ENCODE results near the gene POLR3K. TPM values are rescaled to one million over a fixed set of nuclear protein-coding genes. Genes with fewer than 3 reads are reported as not detected.
"Not testable (repeated sequence)": the region's sequence is repeated elsewhere in the genome, so short reads cannot be mapped to it uniquely, and the experiment has no call there.

POLR3K gene
- total RNA-seq, 1 donor from 2014 or later, result 88.9 TPM

GRCh38 chr16:54237-54581, 801 bp upstream of the POLR3K start:
- intact Hi-C loops (cut with micrococcal nuclease), result no loop called here
- Mint-ChIP-seq H3K36me3 (ENCODE audit: low read depth) (peaks cover 42% of the 10 kb centered on the region), H3K27ac (no peak overlapping the region), H3K4me3 (peak overlapping the region; percentile 98), H3K27me3 (no peaks in the 10 kb centered on the region), H3K4me1 (peaks cover 19% of the 10 kb centered on the region), H3K9me3 (no peaks in the 10 kb centered on the region)
- DNase-seq, result no peak

- Mint-ChIP-seq H3K9me3 (no peaks in the 10 kb centered on the region), H3K4me3 (peak overlapping the region; percentile 98), H3K27ac (no peak overlapping the region), H3K27me3 (no peaks in the 10 kb centered on the region), H3K4me1 (peaks cover 26% of the 10 kb centered on the region), H3K36me3 (ENCODE audit: low read depth) (peaks cover 45% of the 10 kb centered on the region)
- no peak for DNase-seq
- intact Hi-C loops (cut with micrococcal nuclease), result no loop called here
Observed at GRCh38 chr16:50769-51591, 2.4 kb downstream of the POLR3K start.

- Mint-ChIP-seq H3K36me3 (ENCODE audit: low read depth) (peaks cover 70% of the 10 kb centered on the region), H3K4me3 (no peak overlapping the region), H3K27me3 (no peaks in the 10 kb centered on the region), H3K4me1 (peaks cover 34% of the 10 kb centered on the region), H3K9me3 (no peaks in the 10 kb centered on the region), H3K27ac (peak overlapping the region; percentile 56)
- DNase-seq, result no peak
- intact Hi-C loops (cut with micrococcal nuclease), result no loop called here
Observed at GRCh38 chr16:47234-47633, 6.2 kb downstream of the POLR3K start.

GRCh38 chr16:46510-46909, 6.9 kb downstream of the POLR3K start:
- peaks cover 71% of the 10 kb centered on the region for H3K36me3 Mint-ChIP-seq (ENCODE audit: low read depth)
- peaks cover 38% of the 10 kb centered on the region for H3K4me1 Mint-ChIP-seq
- H3K4me3 Mint-ChIP-seq; H3K27me3 Mint-ChIP-seq; DNase-seq; H3K9me3 Mint-ChIP-seq; H3K27ac Mint-ChIP-seq; intact Hi-C loops (cut with micrococcal nuclease): not testable (repeated sequence)

GRCh38 chr16:45454-45853, 8.0 kb downstream of the POLR3K start:
- H3K9me3 Mint-ChIP-seq, result no peaks in the 10 kb centered on the region
- peaks cover 65% of the 10 kb centered on the region for H3K36me3 Mint-ChIP-seq (ENCODE audit: low read depth)
- intact Hi-C loops (cut with micrococcal nuclease), result no loop called here

GRCh38 chr16:44655-45054, 8.8 kb downstream of the POLR3K start:
- Mint-ChIP-seq H3K4me1 (peaks cover 31% of the 10 kb centered on the region), H3K4me3 (no peak overlapping the region), H3K27ac (no peak overlapping the region), H3K36me3 (ENCODE audit: low read depth) (peaks cover 60% of the 10 kb centered on the region), H3K9me3 (no peaks in the 10 kb centered on the region), H3K27me3 (no peaks in the 10 kb centered on the region)
- intact Hi-C loops (cut with micrococcal nuclease), result no loop called here
- no peak for DNase-seq

More at GRCh38 chr16:45454-45853, 8.0 kb downstream of the POLR3K start:
- H3K4me3 Mint-ChIP-seq, result no peak overlapping the region
- no peak overlapping the region for H3K27ac Mint-ChIP-seq
- no peaks in the 10 kb centered on the region for H3K27me3 Mint-ChIP-seq
- no peak for DNase-seq
- peaks cover 30% of the 10 kb centered on the region for H3K4me1 Mint-ChIP-seq

- Mint-ChIP-seq H3K4me3 (no peak overlapping the region), H3K27me3 (no peaks in the 10 kb centered on the region), H3K27ac (no peak overlapping the region), H3K9me3 (no peaks in the 10 kb centered on the region), H3K36me3 (ENCODE audit: low read depth) (peaks cover 62% of the 10 kb centered on the region), H3K4me1 (peaks cover 42% of the 10 kb centered on the region)
- intact Hi-C loops (cut with micrococcal nuclease), result no loop called here
- DNase-seq, result no peak
Observed at GRCh38 chr16:43294-43693, 10.1 kb downstream of the POLR3K start.

GRCh38 chr16:42691-43090, 10.7 kb downstream of the POLR3K start:
- Mint-ChIP-seq H3K9me3 (no peaks in the 10 kb centered on the region), H3K27me3 (no peaks in the 10 kb centered on the region), H3K4me1 (peaks cover 42% of the 10 kb centered on the region), H3K27ac (no peak overlapping the region), H3K4me3 (no peak overlapping the region), H3K36me3 (ENCODE audit: low read depth) (peaks cover 62% of the 10 kb centered on the region)
- intact Hi-C loops (cut with micrococcal nuclease), result no loop called here
- no peak for DNase-seq

GRCh38 chr16:42069-42457, 11.3 kb downstream of the POLR3K start:
- intact Hi-C loops (cut with micrococcal nuclease), result no loop called here
- H3K4me1 Mint-ChIP-seq, result peaks cover 39% of the 10 kb centered on the region
- H3K4me3 Mint-ChIP-seq, result no peak overlapping the region
- H3K27me3 Mint-ChIP-seq, result no peaks in the 10 kb centered on the region
- H3K36me3 Mint-ChIP-seq (ENCODE audit: low read depth), result peaks cover 57% of the 10 kb centered on the region
- H3K27ac Mint-ChIP-seq, result no peak overlapping the region
- no peak for DNase-seq
- no peaks in the 10 kb centered on the region for H3K9me3 Mint-ChIP-seq

- Mint-ChIP-seq H3K4me1 (peaks cover 38% of the 10 kb centered on the region), H3K4me3 (no peak overlapping the region), H3K27me3 (no peaks in the 10 kb centered on the region), H3K27ac (no peak overlapping the region), H3K9me3 (no peaks in the 10 kb centered on the region), H3K36me3 (ENCODE audit: low read depth) (peaks cover 56% of the 10 kb centered on the region)
- intact Hi-C loops (cut with micrococcal nuclease), result no loop called here
- DNase-seq, result no peak
Observed at GRCh38 chr16:41439-42068, 11.9 kb downstream of the POLR3K start.

- Mint-ChIP-seq H3K27me3 (no peaks in the 10 kb centered on the region), H3K4me1 (peaks cover 36% of the 10 kb centered on the region), H3K27ac (peak overlapping the region; percentile 26), H3K36me3 (ENCODE audit: low read depth) (peaks cover 42% of the 10 kb centered on the region), H3K4me3 (peak overlapping the region; percentile 12), H3K9me3 (no peaks in the 10 kb centered on the region)
- DNase-seq, result peak; percentile 86
- intact Hi-C loops (cut with micrococcal nuclease), result no loop called here
Observed at GRCh38 chr16:38941-39892, 14.2 kb downstream of the POLR3K start.

GRCh38 chr16:38206-38605, 15.2 kb downstream of the POLR3K start:
- H3K27ac Mint-ChIP-seq, result peak overlapping the region; percentile 43
- H3K9me3 Mint-ChIP-seq; intact Hi-C loops (cut with micrococcal nuclease); H3K4me3 Mint-ChIP-seq; DNase-seq; H3K27me3 Mint-ChIP-seq: not testable (repeated sequence)
- peaks cover 35% of the 10 kb centered on the region for H3K36me3 Mint-ChIP-seq (ENCODE audit: low read depth)
- peaks cover 31% of the 10 kb centered on the region for H3K4me1 Mint-ChIP-seq

- H3K27ac Mint-ChIP-seq, result no peak overlapping the region
- H3K36me3 Mint-ChIP-seq (ENCODE audit: low read depth), result peaks cover 28% of the 10 kb centered on the region
- DNase-seq, result no peak
- H3K4me3 Mint-ChIP-seq, result no peak overlapping the region
- H3K9me3 Mint-ChIP-seq, result no peaks in the 10 kb centered on the region
- no peaks in the 10 kb centered on the region for H3K27me3 Mint-ChIP-seq
- peaks cover 24% of the 10 kb centered on the region for H3K4me1 Mint-ChIP-seq
- intact Hi-C loops (cut with micrococcal nuclease), result no loop called here
Observed at GRCh38 chr16:37511-37910, 15.9 kb downstream of the POLR3K start.

All from activated CD4-positive, alpha-beta T cell treated with anti-CD3 and anti-CD28 coated beads, Interleukin-2, amount 10 ng/mL, durations not matched to agents 24 days and 14 days (primary cell).